Upper lobe of left lung (tissue), 6 donors: ENCODE measurements around the gene DDX10. TPM values are rescaled to one million over a fixed set of nuclear protein-coding genes. Genes with fewer than 3 reads are reported as not detected.

Source experiments
- ATAC-seq, 2 donors: fragments of 200-7000 bp; cut with Tn5 transposase; one replicate each; pipeline ENCODE4 v1.9.1; 2022; ENCODE audit warnings: mild to moderate bottlenecking in 2 of 2, moderate library complexity in 2 of 2; ENCODE audit not compliant: low FRiP score in 2 of 2
- DNase-seq, 2 donors: peaks; one replicate each; pipeline ENCODE4 v3.0.0-alpha.2; 2019 to 2020
- H3K27ac ChIP-seq, 4 donors: fragments of 200-600 bp; sonication (generic); one replicate each; pipeline ENCODE4 v1.5.1; 2016 to 2019
- H3K27me3 ChIP-seq, 4 donors: fragments of 200-600 bp; sonication (generic); one replicate each; pipeline ENCODE4 v1.5.1; 2017 to 2019
- H3K36me3 ChIP-seq, 4 donors: fragments of 200-600 bp; sonication (generic); one replicate each; pipeline ENCODE4 v1.5.1; 2016 to 2019
- H3K4me1 ChIP-seq, 4 donors: fragments of 200-600 bp; sonication (generic); one replicate each; pipeline ENCODE4 v1.5.1; 2018 to 2019
- H3K4me3 ChIP-seq, 4 donors: fragments of 200-600 bp; sonication (generic); one replicate each; pipeline ENCODE4 v1.5.1; 2017 to 2019; ENCODE audit warnings: mild to moderate bottlenecking in 2 of 4, moderate library complexity in 1 of 4
- H3K9me3 ChIP-seq, 4 donors: fragments of 200-600 bp; sonication (generic); one replicate each; pipeline ENCODE4 v1.5.1; 2018 to 2019
- EP300 ChIP-seq, 4 donors: sonication (generic); formaldehyde crosslinking; IDR thresholded peaks; one replicate each; pipeline ENCODE4 v1.5.1; 2017; ENCODE audit warnings: antibody characterized with exemption in 4 of 4, control low read depth in 2 of 4
- POLR2A ChIP-seq, 4 donors: fragments of 450-650 bp; IDR thresholded peaks; one replicate each; pipeline ENCODE4 v1.5.1; 2016 to 2017; ENCODE audit warnings: antibody characterized with exemption in 4 of 4, mild to moderate bottlenecking in 2 of 4
- POLR2AphosphoS5 ChIP-seq, 2 donors: sonication (generic); formaldehyde crosslinking; IDR thresholded peaks; one replicate each; pipeline ENCODE4 v1.5.1; 2017; ENCODE audit warnings: antibody characterized with exemption in 2 of 2
- WGBS, 2 donors: methylation state at CpG; one replicate each; pipeline ENCODE4 v1.1.5; 2017 to 2018; 5-methylcytosine and 5-hydroxymethylcytosine counted together
- total RNA-seq, 6 donors: library from RNA; depleted of rRNA in 4 of 6; stranded (reverse); fragments of >200 nt in 4 of 6; gene quantifications; one replicate each; pipeline versions ENCODE4 v1.1.0 to v1.2.1, GENCODE V29; 2016 to 2021
- TF ChIP-seq, protein P1 (sequence below), 6 experiments: fragments of 450-650 bp in 4 of 6; fragments of 200-600 bp in 2 of 6; sonication (generic) in 2 of 6; IDR thresholded peaks; one replicate each; pipeline ENCODE4 v1.5.1; 2016 to 2019; ENCODE audit warnings: antibody characterized with exemption in 6 of 6
- donor health status: DM: no; HTN: no; CAD: no; lungs with moderate emphysema.
- donor health status: DM: no; HTN: yes; CAD: no; lungs with severe emphysema.

DDX10 gene
- total RNA-seq, 6 donors from 2014 or later: 9.0 to 25.2 (median 17.4) TPM

GRCh38 chr11:108858622-108859021 is 193.8 kb downstream of the DDX10 start:
- Histone ChIP-seq H3K36me3 (no peaks in the 10 kb centered on the region), H3K27me3 (no peaks in the 10 kb centered on the region), H3K9me3 (no peaks in the 10 kb centered on the region), H3K27ac (no peak overlapping the region), H3K4me3 (no peak overlapping the region), H3K4me1 (peaks cover 0 to 9% (median 6%) of the 10 kb centered on the region in 4 donors)
- no peak for DNase-seq
- TF ChIP-seq POLR2A (IDR thresholded peaks at IDR 0.05): no peak
- no peak for TF ChIP-seq EP300 (IDR thresholded peaks at IDR 0.05)
- TF ChIP-seq POLR2AphosphoS5 (IDR thresholded peaks at IDR 0.05): no peak
- TF ChIP-seq, protein P1, sequence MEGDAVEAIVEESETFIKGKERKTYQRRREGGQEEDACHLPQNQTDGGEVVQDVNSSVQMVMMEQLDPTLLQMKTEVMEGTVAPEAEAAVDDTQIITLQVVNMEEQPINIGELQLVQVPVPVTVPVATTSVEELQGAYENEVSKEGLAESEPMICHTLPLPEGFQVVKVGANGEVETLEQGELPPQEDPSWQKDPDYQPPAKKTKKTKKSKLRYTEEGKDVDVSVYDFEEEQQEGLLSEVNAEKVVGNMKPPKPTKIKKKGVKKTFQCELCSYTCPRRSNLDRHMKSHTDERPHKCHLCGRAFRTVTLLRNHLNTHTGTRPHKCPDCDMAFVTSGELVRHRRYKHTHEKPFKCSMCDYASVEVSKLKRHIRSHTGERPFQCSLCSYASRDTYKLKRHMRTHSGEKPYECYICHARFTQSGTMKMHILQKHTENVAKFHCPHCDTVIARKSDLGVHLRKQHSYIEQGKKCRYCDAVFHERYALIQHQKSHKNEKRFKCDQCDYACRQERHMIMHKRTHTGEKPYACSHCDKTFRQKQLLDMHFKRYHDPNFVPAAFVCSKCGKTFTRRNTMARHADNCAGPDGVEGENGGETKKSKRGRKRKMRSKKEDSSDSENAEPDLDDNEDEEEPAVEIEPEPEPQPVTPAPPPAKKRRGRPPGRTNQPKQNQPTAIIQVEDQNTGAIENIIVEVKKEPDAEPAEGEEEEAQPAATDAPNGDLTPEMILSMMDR (IDR thresholded peaks at IDR 0.05): no peak
- ATAC-seq: no peak
- 96 to 97% methylated on average over 3 of the region's 3 CpGs for WGBS, 2 donors

DNA sequence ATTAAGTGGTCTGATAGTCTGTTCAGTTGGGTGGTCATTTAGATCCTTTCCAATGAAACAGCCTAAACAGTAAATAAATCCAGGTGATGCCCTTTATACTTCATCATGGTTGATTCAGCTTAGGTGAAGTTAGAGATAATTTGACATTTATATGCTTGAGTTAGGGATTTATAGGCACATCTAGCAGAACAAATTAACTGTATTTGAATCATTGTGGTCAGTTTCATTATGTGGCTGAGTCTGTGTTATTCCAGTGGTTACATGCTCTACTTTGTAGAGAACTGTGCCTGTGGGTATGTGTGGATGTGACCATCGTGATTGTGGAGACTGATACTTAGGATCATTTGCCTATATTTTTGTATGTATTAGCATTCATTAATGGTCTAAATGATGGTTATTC is 194.6 kb downstream of the DDX10 start:
- Histone ChIP-seq H3K27me3 (no peaks in the 10 kb centered on the region), H3K4me1 (peaks cover 0 to under 1% (median 0%) of the 10 kb centered on the region in 4 donors), H3K27ac (no peak overlapping the region), H3K36me3 (no peaks in the 10 kb centered on the region), H3K9me3 (no peaks in the 10 kb centered on the region), H3K4me3 (no peak overlapping the region)
- WGBS, 2 donors: 90 to 100% methylated on average over 1 of the region's 1 CpG
- TF ChIP-seq POLR2AphosphoS5 (IDR thresholded peaks at IDR 0.05) (no peak), POLR2A (IDR thresholded peaks at IDR 0.05) (no peak)
- DNase-seq: no peak
- no peak for ATAC-seq

DNA sequence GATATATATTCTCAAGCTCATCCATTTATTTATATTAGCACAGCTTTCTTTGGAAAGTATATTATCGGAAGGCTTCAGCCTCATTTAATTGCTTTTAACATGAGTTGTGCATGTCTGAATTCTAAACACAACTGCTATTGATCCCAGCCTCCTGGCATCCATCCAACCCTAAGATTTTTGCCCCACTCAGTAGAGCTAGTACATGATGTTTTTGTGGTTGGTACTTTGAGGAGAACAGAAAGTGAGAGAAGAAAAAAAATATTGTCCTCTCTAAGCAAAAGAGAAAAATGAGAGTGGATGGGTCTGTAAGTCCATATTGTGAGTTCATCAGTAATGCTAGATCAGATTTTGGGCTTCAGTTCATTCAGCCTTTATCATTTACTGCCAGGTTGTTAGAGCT is 198.7 kb downstream of the DDX10 start:
- ATAC-seq: no peak
- no peak for DNase-seq
- Histone ChIP-seq H3K4me1 (no peaks in the 10 kb centered on the region), H3K4me3 (no peak overlapping the region), H3K36me3 (no peaks in the 10 kb centered on the region), H3K27ac (no peak overlapping the region), H3K27me3 (no peaks in the 10 kb centered on the region), H3K9me3 (no peaks in the 10 kb centered on the region)
- 96 to 97% methylated on average over 1 of the region's 1 CpG for WGBS, 2 donors
- TF ChIP-seq, protein P1 (IDR thresholded peaks at IDR 0.05): no peak
- no peak for TF ChIP-seq POLR2A (IDR thresholded peaks at IDR 0.05)
- no peak for TF ChIP-seq EP300 (IDR thresholded peaks at IDR 0.05)
- TF ChIP-seq POLR2AphosphoS5 (IDR thresholded peaks at IDR 0.05): no peak

DNA sequence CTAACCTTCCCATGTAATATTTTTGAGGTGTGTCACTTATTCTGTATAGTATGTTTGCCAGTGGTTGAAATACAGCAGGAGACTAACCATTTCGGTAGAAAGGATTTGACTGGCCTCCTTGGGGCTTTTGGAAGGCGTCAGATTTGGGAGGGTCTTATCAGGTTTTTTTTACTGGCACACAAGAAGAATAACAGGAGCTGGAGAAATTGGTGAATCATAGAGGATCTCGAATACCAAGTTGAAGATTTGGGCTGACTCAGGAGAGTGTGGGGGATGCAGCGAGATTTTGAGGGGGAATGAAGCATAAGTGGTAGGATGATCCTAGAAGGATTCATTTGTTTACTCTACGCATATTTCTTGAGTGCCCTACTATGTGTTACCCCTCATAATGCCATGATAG is 200.5 kb downstream of the DDX10 start:
- no peak for ATAC-seq
- H3K9me3 ChIP-seq: no peaks in the 10 kb centered on the region
- TF ChIP-seq POLR2A (IDR thresholded peaks at IDR 0.05) (no peak), POLR2AphosphoS5 (IDR thresholded peaks at IDR 0.05) (no peak), EP300 (IDR thresholded peaks at IDR 0.05) (no peak)
- TF ChIP-seq, protein P1 (IDR thresholded peaks at IDR 0.05): no peak
- H3K4me1 ChIP-seq: no peaks in the 10 kb centered on the region
- no peaks in the 10 kb centered on the region for H3K36me3 ChIP-seq
- 94 to 98% methylated on average over 5 of the region's 5 CpGs for WGBS, 2 donors
- H3K27me3 ChIP-seq: no peaks in the 10 kb centered on the region
- H3K4me3 ChIP-seq: no peak overlapping the region
- no peak for DNase-seq
- H3K27ac ChIP-seq: no peak overlapping the region

- WGBS, 2 donors: 34 to 54% methylated on average over 2 of the region's 2 CpGs
- Histone ChIP-seq H3K36me3 (no peaks in the 10 kb centered on the region), H3K27ac (no peak overlapping the region), H3K9me3 (no peaks in the 10 kb centered on the region), H3K4me1 (no peaks in the 10 kb centered on the region), H3K27me3 (no peaks in the 10 kb centered on the region), H3K4me3 (no peak overlapping the region)
- DNase-seq: no peak
- ATAC-seq: no peak
- TF ChIP-seq, protein P1 (IDR thresholded peaks at IDR 0.05): no peak
- TF ChIP-seq EP300 (IDR thresholded peaks at IDR 0.05) (no peak), POLR2A (IDR thresholded peaks at IDR 0.05) (no peak), POLR2AphosphoS5 (IDR thresholded peaks at IDR 0.05) (no peak)
Observed at GRCh38 chr11:108866781-108867180, 201.9 kb downstream of the DDX10 start.
